HepG2 (cell line): Measurements from ENCODE around the gene SPAM1. TPM values are rescaled to one million over a fixed set of nuclear protein-coding genes. Genes with fewer than 3 reads are reported as not detected.

Experiments
- ATAC-seq: fragments of 200-7000 bp; cut with Tn5 transposase; 3 replicates; pipeline ENCODE4 v1.9.1; 2020; ENCODE audit warnings: mild to moderate bottlenecking, moderate library complexity
- BruUV-seq: library from RNA; stranded (reverse); fragments of 400-500 nt; replicated peaks from 2 replicates; lab custom pipeline; 2021; lab: Mats Ljungman, UMichigan
- CTCF ChIA-PET: fragments of 300-600 bp; formaldehyde crosslinking; extraction: SDS; loops from one replicate; lab custom pipeline; 2021; ENCODE audit warnings: low total read pairs, inconsistent platforms, low intra/inter-chr PET ratio; lab: Yijun Ruan, JAX
- POLR2A ChIA-PET: fragments of 350-600 bp; sonication (Branson Sonifier 250); formaldehyde crosslinking; loops from one replicate; lab custom pipeline; 2020; ENCODE audit warnings: antibody characterized with exemption, inconsistent platforms; lab: Yijun Ruan, JAX
- DNase-seq: peaks from one replicate; pipeline ENCODE4 v3.0.0-alpha.2; 2015; ENCODE audit warnings: low spot score
- FAIRE-seq: peaks from 3 replicates; lab custom pipeline; 2011; peaks lifted over from hg19 to GRCh38; lab: Jason Lieb, UNC
- H2AFZ ChIP-seq: one replicate; pipeline ENCODE4 v1.6.1; 2011; ENCODE audit warnings: low read length, inconsistent platforms
- H3K27ac ChIP-seq: fragments of 300-600 bp; 3 replicates; pipeline ENCODE4 v1.8.0; 2011; ENCODE audit warnings: mixed run types, mild to moderate bottlenecking, mixed read lengths, low read length, inconsistent platforms; ENCODE audit not compliant: insufficient read depth; ENCODE audit errors: extremely low read length
- H3K27me3 ChIP-seq, 2 experiments: fragments of 200-600 bp in 1 of 2; 2 replicates in 1 of 2; 3 replicates in 1 of 2; pipeline versions ENCODE4 v1.6.0 to v1.8.0; 2011; ENCODE audit warnings: low read length in 2 of 2, mild to moderate bottlenecking in 2 of 2, moderate library complexity in 2 of 2, inconsistent platforms in 1 of 2; ENCODE audit not compliant: insufficient read depth in 2 of 2, control insufficient read depth in 1 of 2
- H3K36me3 ChIP-seq, 2 experiments: fragments of 200-600 bp in 1 of 2; replicated peaks in 1 of 2; 2 replicates in 1 of 2; 3 replicates in 1 of 2; pipeline versions ENCODE4 v1.5.1 to v1.8.0; 2011; ENCODE audit warnings: low read length in 2 of 2, inconsistent platforms in 1 of 2; ENCODE audit not compliant: insufficient read depth in 2 of 2, control insufficient read depth in 1 of 2
- H3K4me1 ChIP-seq: 2 replicates; pipeline ENCODE4 v1.5.1; 2012; ENCODE audit warnings: low read length, inconsistent platforms; ENCODE audit not compliant: insufficient read depth
- H3K4me2 ChIP-seq: 2 replicates; pipeline ENCODE4 v1.6.0; 2011; ENCODE audit warnings: low read depth, low read length, inconsistent platforms
- H3K4me3 ChIP-seq, 3 experiments: fragments of 200-600 bp in 1 of 3; sonication (generic), shearing (Covaris generic) in 1 of 3; replicated peaks in 1 of 3; 2 replicates each; pipeline ENCODE4 v1.5.1; 2011 to 2016; ENCODE audit warnings: low read length in 3 of 3, inconsistent platforms in 2 of 3, low read depth in 2 of 3, mild to moderate bottlenecking in 2 of 3, control low read depth in 1 of 3, mixed read lengths in 1 of 3; ENCODE audit not compliant: insufficient read depth in 1 of 3
- H3K79me2 ChIP-seq: one replicate; pipeline ENCODE4 v1.6.1; 2011; ENCODE audit warnings: low read length, inconsistent platforms; ENCODE audit not compliant: insufficient read depth
- H3K9ac ChIP-seq: 2 replicates; pipeline ENCODE4 v1.6.0; 2011; ENCODE audit warnings: mild to moderate bottlenecking, low read depth, low read length, inconsistent platforms; ENCODE audit not compliant: insufficient read depth
- H3K9me3 ChIP-seq: 2 replicates; pipeline ENCODE4 v1.5.1; 2012; ENCODE audit warnings: mild to moderate bottlenecking, low read length
- H4K20me1 ChIP-seq: 2 replicates; pipeline ENCODE4 v1.6.0; 2011; ENCODE audit warnings: inconsistent platforms, mild to moderate bottlenecking, low read length, moderate library complexity; ENCODE audit not compliant: insufficient read depth
- HOXA9 ChIP-seq: sonication (generic); formaldehyde crosslinking; IDR thresholded peaks from 2 replicates; pipeline ENCODE4 v1.8.1; 2022; ENCODE audit warnings: missing genetic modification reagents, mild to moderate bottlenecking, moderate library complexity, borderline replicate concordance
- RFXANK ChIP-seq: IDR thresholded peaks from 2 replicates; pipeline ENCODE4 v1.6.1; 2016
- SMARCC2 ChIP-seq: fragments of 450-650 bp; IDR thresholded peaks from 2 replicates; pipeline ENCODE4 v1.6.1; 2017; ENCODE audit warnings: antibody characterized with exemption, mild to moderate bottlenecking
- TARDBP ChIP-seq: sonication (generic); formaldehyde crosslinking; IDR thresholded peaks from 2 replicates; pipeline ENCODE4 v1.8.0; 2022; ENCODE audit warnings: mild to moderate bottlenecking, missing genetic modification reagents
- ZNF10 ChIP-seq: sonication (generic); formaldehyde crosslinking; IDR thresholded peaks from 2 replicates; pipeline ENCODE4 v1.4.0; 2020; ENCODE audit warnings: mild to moderate bottlenecking, low read depth, missing genetic modification reagents, borderline replicate concordance
- ZNF335 ChIP-seq: sonication (generic); formaldehyde crosslinking; IDR thresholded peaks from 2 replicates; pipeline ENCODE4 v1.4.0; 2020; ENCODE audit warnings: missing genetic modification reagents
- WGBS: methylation state at CpG from one replicate; pipeline ENCODE4 v1.1.6; 2017; ENCODE audit warnings: low lambda C conversion rate; 5-methylcytosine and 5-hydroxymethylcytosine counted together
- in situ Hi-C: cut with HindIII; loops from 2 replicates; pipeline ENCODE4 v1.10.0; 2017; ENCODE audit warnings: low pct_unique_long_range_greater_than_20kb; ENCODE audit not compliant: extremely low pct_ligation_motif_present
- intact Hi-C: fragments of 100-400 bp; cut with micrococcal nuclease; formaldehyde crosslinking; loops from one replicate; pipeline ENCODE4 v1.10.0; 2022; ENCODE audit not compliant: unreplicated experiment
- polyA plus RNA-seq, 8 experiments: library from polyadenylated mRNA; depleted of rRNA in 3 of 8; stranded (reverse) in 7 of 8; unstranded in 1 of 8; fragments of >200 nt; fragmentation: Illumina TruSeq in 4 of 8; extraction: Trizol in 4 of 8; gene quantifications; 2 replicates each; pipeline versions ENCODE4 v1.2.1 to v1.2.3, GENCODE V29; 2011 to 2016; ENCODE audit warnings: low read depth in 4 of 8, missing spikeins in 1 of 8, mixed read lengths in 1 of 8; ENCODE audit not compliant: insufficient read depth in 1 of 8
- total RNA-seq, 5 experiments: library from RNA; depleted of rRNA; stranded (reverse); fragments of >200 nt; fragmentation: Illumina TruSeq; extraction: Trizol; gene quantifications; 2 replicates each; pipeline ENCODE4 v1.2.3, GENCODE V29; 2016; ENCODE audit warnings: low read depth in 1 of 5
- TF ChIP-seq, protein P1 (sequence below): sonication (generic); formaldehyde crosslinking; IDR thresholded peaks from 2 replicates; pipeline ENCODE4 v1.5.1; 2020; ENCODE audit warnings: mild to moderate bottlenecking, missing genetic modification reagents, moderate library complexity
- TF ChIP-seq, protein P2 (sequence below): sonication (generic); formaldehyde crosslinking; IDR thresholded peaks from 2 replicates; pipeline ENCODE4 v1.8.0; 2022; ENCODE audit warnings: mild to moderate bottlenecking, missing genetic modification reagents

Gene SPAM1
- total and polyA plus RNA-seq, 2 of the 13 experiments (the other 11 are each of a cell fraction or from before 2014, with no cell fraction given) = not detected

DNA sequence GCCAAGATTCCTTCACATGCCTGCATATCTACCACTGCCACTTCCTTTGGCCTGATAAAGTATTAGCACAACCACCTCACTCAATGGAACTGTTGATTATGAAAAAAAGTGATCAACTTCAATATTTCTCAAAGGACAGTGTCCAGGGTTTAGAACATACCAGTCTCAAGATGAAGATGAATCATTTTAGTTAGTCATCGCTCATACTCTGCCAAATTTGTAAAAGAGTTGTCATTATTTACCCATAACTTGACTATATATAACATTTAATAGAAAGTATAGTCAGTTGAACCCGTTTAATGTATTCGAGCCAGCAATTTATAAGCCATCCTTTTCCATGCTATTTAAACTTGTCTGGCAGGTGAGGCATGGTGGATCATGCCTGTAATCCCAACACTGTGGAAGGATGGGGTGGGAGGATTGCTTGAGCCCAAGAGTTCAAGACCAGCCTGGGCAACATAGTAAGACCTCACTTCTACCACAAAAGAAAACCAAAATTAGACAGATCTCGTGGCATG is 33.2 kb downstream of the SPAM1 start:
- no peaks in the 10 kb centered on the region for H3K4me1 ChIP-seq
- DNase-seq (no peak), FAIRE-seq (no peak), ATAC-seq (no peak)
- no peaks in the 10 kb centered on the region for H3K9me3 ChIP-seq
- H2AFZ ChIP-seq = no peak overlapping the region
- no peaks in the 10 kb centered on the region for H4K20me1 ChIP-seq
- no peaks in the 10 kb centered on the region for H3K27me3 ChIP-seq
- no peak overlapping the region for H3K4me2 ChIP-seq
- POLR2A ChIA-PET = no interaction called here
- 1% methylated on average over 4 of the region's 4 CpGs for WGBS
- no peak overlapping the region for H3K27ac ChIP-seq
- no peaks in the 10 kb centered on the region for H3K79me2 ChIP-seq
- no peaks in the 10 kb centered on the region for H3K36me3 ChIP-seq
- intact Hi-C loops (no loop called here), in situ Hi-C loops (no loop called here)
- BruUV-seq = no TSS peak
- CTCF ChIA-PET = no interaction called here
- H3K9ac ChIP-seq = no peak overlapping the region
- no peak for TF ChIP-seq TARDBP (CRISPR knock-in tag)
- TF ChIP-seq, protein P1, sequence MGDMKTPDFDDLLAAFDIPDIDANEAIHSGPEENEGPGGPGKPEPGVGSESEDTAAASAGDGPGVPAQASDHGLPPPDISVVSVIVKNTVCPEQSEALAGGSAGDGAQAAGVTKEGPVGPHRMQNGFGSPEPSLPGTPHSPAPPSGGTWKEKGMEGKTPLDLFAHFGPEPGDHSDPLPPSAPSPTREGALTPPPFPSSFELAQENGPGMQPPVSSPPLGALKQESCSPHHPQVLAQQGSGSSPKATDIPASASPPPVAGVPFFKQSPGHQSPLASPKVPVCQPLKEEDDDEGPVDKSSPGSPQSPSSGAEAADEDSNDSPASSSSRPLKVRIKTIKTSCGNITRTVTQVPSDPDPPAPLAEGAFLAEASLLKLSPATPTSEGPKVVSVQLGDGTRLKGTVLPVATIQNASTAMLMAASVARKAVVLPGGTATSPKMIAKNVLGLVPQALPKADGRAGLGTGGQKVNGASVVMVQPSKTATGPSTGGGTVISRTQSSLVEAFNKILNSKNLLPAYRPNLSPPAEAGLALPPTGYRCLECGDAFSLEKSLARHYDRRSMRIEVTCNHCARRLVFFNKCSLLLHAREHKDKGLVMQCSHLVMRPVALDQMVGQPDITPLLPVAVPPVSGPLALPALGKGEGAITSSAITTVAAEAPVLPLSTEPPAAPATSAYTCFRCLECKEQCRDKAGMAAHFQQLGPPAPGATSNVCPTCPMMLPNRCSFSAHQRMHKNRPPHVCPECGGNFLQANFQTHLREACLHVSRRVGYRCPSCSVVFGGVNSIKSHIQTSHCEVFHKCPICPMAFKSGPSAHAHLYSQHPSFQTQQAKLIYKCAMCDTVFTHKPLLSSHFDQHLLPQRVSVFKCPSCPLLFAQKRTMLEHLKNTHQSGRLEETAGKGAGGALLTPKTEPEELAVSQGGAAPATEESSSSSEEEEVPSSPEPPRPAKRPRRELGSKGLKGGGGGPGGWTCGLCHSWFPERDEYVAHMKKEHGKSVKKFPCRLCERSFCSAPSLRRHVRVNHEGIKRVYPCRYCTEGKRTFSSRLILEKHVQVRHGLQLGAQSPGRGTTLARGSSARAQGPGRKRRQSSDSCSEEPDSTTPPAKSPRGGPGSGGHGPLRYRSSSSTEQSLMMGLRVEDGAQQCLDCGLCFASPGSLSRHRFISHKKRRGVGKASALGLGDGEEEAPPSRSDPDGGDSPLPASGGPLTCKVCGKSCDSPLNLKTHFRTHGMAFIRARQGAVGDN (CRISPR knock-in tag) = no peak
- no peak for TF ChIP-seq RFXANK (CRISPR knock-in tag)
- no peak for TF ChIP-seq HOXA9 (CRISPR knock-in tag)
- no peak for TF ChIP-seq ZNF10
- TF ChIP-seq, protein P2, sequence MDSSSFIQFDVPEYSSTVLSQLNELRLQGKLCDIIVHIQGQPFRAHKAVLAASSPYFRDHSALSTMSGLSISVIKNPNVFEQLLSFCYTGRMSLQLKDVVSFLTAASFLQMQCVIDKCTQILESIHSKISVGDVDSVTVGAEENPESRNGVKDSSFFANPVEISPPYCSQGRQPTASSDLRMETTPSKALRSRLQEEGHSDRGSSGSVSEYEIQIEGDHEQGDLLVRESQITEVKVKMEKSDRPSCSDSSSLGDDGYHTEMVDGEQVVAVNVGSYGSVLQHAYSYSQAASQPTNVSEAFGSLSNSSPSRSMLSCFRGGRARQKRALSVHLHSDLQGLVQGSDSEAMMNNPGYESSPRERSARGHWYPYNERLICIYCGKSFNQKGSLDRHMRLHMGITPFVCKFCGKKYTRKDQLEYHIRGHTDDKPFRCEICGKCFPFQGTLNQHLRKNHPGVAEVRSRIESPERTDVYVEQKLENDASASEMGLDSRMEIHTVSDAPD = no peak
- no peak for TF ChIP-seq SMARCC2
- no peak for TF ChIP-seq ZNF335
- H3K4me3 ChIP-seq = no peak overlapping the region
